Stimulated activated CD8-positive, alpha-beta memory T cell treated with anti-CD3 and anti-CD28 coated beads, Interleukin-15, amount 100 ng/mL, for 48 hours (primary cell): ENCODE measurements around the gene FAIM2.

ENCODE experiments used
- DNase-seq, 2 donors: peaks; one replicate each; pipeline ENCODE4 v3.0.0-alpha.2; 2020; ENCODE audit warnings: low read depth in 2 of 2

The FAIM2 gene

GRCh38 chr12:49939707-49940106 lies 36.0 kb upstream of the FAIM2 start:
- DNase-seq = no peak

- no peak for DNase-seq
Measured at GRCh38 chr12:49939307-49939706, 35.6 kb upstream of the FAIM2 start.

GRCh38 chr12:49937639-49938300 lies 34.1 kb upstream of the FAIM2 start:
- DNase-seq = no peak

- DNase-seq = no peak
Measured at GRCh38 chr12:49936925-49937324, 33.2 kb upstream of the FAIM2 start.

- DNase-seq = no peak
Measured at GRCh38 chr12:49934505-49934904, 30.8 kb upstream of the FAIM2 start.

- DNase-seq = no peak
Measured at GRCh38 chr12:49933796-49934195, 30.1 kb upstream of the FAIM2 start.

- no peak for DNase-seq
Measured at GRCh38 chr12:49932533-49933130, 28.9 kb upstream of the FAIM2 start.

GRCh38 chr12:49932023-49932422 lies 28.3 kb upstream of the FAIM2 start:
- DNase-seq = no peak

- no peak for DNase-seq
Measured at GRCh38 chr12:49930515-49931288, 27.0 kb upstream of the FAIM2 start.

GRCh38 chr12:49929581-49929980 lies 25.9 kb upstream of the FAIM2 start:
- no peak for DNase-seq

GRCh38 chr12:49928471-49928870 lies 24.8 kb upstream of the FAIM2 start:
- DNase-seq = no peak

GRCh38 chr12:49925433-49926204 lies 21.9 kb upstream of the FAIM2 start:
- no peak for DNase-seq

GRCh38 chr12:49924628-49925246 lies 21.0 kb upstream of the FAIM2 start:
- DNase-seq = no peak

GRCh38 chr12:49923880-49924556 lies 20.3 kb upstream of the FAIM2 start:
- DNase-seq = no peak

- no peak for DNase-seq
Measured at GRCh38 chr12:49923035-49923644, 19.4 kb upstream of the FAIM2 start.

- DNase-seq = no peak
Measured at GRCh38 chr12:49922349-49923034, 18.8 kb upstream of the FAIM2 start.

- DNase-seq = no peak
Measured at GRCh38 chr12:49921936-49922335, 18.2 kb upstream of the FAIM2 start.

- DNase-seq = no peak
Measured at GRCh38 chr12:49921299-49921698, 17.6 kb upstream of the FAIM2 start.

GRCh38 chr12:49920915-49921286 lies 17.2 kb upstream of the FAIM2 start:
- DNase-seq = no peak

GRCh38 chr12:49920241-49920914 lies 16.7 kb upstream of the FAIM2 start:
- no peak for DNase-seq
